Embryonic facial prominence (tissue), 1 donor: ENCODE data around the gene ZNF546.

Experiments used
- DNase-seq: peaks from one replicate; pipeline ENCODE4 v3.0.0-alpha.2; 2016; ENCODE audit errors: extremely low spot score

ZNF546 gene

GRCh38 chr19:40055832-40056504, 59.1 kb downstream of the ZNF546 start, which contains the start of gene ZNF780B:
Gene ZNF780B (minus strand): TSS chr19:40056231. CDS start chr19:40050332, 5,899 bp downstream.
- DNase-seq: peak; percentile 13

- DNase-seq: no peak
Measured at GRCh38 chr19:40056505-40056904, 59.6 kb downstream of the ZNF546 start.

- DNase-seq: no peak
Measured at GRCh38 chr19:40057166-40057565, 60.3 kb downstream of the ZNF546 start.

- DNase-seq: no peak
Measured at GRCh38 chr19:40059624-40060023, 62.8 kb downstream of the ZNF546 start.

- DNase-seq: no peak
Measured at GRCh38 chr19:40070058-40070457, 73.2 kb downstream of the ZNF546 start.
